HuH-7 (cell line): ENCODE measurements around the gene PIP5K1B.

Experiments
- DNase-seq: peaks from one replicate; pipeline ENCODE4 v3.0.0; 2011; ENCODE audit warnings: low spot score

The PIP5K1B gene

DNA sequence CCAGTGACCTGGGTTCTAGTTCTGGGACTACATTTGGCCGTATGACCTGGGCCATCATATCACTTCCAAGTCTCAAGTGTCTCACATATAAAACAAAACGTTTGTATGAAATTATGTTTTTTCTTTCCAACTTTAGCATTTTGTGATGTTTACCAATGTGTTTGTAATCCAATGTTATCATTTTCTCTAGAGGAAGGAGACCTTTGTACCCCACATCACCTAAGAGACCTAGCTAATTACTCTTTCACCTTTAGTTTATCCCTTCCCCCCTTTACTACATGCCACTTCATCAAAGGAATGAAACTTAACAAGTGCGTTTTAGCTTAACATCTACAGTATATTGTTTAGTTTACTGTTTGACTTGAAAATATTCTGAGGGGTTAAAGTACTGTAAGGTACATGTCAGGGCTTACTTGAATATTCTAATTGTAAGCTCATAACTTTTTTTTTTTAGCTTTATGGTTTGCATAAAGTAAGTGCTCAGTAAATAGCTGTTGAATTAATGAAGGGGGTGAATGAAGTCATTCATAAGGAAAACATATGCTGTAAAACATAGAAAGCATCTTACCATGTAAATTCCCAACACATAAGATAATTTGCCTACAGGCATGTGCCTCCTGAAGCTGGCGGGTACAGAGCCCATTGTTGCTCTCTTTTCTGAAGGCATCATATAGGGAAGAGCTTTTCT, 2.9 kb downstream of the PIP5K1B start:
- no peak for DNase-seq

DNA sequence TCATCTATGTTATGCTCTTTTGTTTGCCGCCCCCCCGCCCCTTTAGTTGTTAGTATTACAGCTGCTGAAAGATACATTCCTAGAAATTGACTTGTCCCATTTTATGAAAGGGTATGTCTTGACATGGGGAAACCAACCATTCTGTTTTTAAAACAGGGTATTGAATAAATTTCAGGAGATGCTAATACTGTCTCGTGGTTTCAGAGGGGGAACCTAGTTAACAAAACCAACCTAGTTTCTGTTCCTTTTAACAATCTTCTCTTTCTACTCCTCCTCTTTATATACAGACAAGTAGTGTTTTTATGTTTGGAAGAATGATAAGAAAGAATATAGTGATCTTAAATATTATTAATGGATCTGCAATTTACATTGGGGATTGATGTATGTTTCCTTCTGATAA, 3.5 kb downstream of the PIP5K1B start:
- DNase-seq, result no peak

DNA sequence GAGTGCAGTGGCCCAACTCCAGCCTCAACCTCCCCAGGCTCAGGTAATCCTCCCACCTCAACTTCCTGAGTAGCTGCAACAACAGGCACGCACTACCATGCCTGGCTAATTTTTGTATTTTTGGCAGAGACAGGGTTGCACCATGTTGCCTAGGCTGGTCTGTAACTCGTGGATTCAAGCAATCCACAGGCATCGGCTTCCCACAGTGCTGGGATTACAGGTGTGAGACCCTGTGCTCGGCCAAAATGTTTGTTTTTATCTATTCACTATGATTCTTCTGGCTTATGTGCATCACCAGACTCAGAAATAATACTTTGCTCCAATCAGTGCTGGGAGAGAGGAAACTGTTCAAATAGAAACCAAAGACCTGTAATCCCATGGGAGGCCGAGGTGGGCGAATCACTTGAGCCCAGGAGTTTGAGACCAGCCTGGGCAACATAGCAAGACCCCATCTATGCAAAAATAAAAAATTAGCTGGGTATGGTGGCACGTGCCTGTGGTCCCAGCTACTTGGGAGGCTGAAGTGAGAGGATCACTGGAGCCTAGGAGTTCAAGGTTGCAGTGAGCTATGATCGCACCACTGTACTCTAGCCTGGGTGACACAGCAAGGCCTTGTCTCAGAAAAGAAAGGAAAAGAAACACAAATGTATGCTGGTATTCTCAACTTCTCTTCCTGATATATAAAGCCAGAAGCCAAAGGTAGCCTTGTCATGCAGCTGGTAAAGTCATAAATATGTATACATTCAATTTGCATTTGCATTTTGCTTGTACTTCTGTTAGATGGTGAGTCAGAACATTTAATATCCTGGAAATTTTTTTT, 4.5 kb downstream of the PIP5K1B start:
- DNase-seq, result no peak

DNA sequence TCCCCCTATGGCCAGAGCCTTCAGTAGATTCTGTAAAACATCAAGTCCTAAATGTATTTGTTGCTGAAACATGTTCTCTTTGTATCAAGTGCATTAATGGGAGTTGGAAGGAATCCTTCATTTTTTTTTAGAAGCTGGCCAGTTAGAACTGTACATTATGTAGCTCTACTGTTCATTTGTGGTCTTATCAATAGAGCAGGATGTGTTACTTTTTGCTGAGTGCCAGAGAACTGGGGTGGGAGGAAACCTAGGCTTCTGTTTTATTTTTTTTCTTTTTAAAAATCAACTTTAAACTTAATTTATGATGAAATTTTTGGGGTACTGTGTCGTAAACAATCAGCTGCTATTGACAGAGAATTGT, 5.1 kb downstream of the PIP5K1B start:
- DNase-seq, result no peak

DNA sequence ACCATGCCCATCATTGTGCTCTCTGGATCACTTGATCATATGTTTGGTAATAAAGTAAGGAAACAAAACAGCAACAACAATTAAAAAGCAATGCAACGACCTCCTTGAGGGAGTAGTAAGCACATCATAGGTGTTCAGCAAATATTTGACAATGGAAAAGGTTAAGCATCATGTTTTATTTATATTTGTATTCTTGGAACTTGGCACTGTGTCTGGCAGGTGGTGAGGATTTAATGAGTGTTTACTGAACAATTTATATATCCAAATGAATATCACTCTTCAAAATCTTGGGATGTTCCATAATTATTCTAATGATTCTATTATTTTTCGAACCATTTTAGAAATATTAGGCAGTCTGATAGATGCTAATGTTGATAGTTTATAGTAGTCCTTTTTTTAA, 6.2 kb downstream of the PIP5K1B start:
- no peak for DNase-seq

DNA sequence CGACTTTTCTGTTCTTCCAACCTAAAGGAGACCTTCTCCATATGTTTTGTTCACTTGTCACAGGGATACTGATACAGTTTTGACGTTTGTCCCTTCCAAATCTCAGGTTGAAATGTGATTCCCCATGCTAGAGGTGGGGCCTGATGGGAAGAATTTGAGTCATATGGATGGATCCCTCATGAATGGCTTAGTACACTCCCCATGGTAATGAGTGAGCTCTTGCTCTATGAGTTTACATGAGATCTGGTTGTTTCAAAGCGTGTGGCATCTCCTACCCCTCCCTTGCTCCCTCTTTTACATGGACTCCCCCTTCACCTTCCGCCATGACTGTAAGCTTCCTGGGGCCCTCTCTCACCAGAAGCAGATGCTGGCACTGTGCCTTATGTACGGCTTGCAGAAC, 6.9 kb downstream of the PIP5K1B start:
- no peak for DNase-seq

DNA sequence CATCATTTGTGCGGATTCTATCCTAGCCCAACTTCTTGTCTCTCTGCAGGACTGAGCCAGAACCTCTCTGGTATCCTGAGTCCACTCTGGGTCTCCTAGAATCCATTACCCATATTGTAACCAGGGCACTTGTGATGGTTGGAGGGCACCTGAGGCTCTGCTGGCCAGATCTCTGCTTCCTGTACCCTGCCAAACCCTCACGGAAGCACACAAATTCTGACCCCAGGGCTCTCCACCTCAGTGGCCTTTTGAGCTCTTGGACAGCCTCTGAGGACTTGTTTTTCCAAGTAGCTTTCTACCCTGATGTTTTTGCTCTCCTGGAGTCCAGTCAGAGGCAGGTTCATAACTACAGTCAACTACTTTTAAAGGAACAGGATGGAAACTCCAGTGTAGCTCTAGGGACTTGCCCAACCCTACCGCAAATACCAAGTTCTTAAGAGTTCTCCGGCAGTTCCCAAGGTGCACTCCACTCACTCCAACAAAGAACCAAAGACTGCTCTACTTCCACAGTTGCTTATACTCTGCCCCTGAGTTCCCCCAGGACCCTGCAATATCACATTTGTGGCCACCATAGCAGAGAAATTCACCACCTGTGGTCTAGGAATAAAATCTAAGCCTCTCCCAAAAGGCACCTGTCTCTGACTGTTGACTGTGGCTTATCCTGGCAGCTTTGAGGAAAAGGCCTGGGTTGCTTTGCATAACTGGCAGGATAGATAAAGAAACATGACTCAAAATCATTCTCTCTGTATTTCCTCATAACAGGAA, 9.6 kb downstream of the PIP5K1B start:
- no peak for DNase-seq

DNA sequence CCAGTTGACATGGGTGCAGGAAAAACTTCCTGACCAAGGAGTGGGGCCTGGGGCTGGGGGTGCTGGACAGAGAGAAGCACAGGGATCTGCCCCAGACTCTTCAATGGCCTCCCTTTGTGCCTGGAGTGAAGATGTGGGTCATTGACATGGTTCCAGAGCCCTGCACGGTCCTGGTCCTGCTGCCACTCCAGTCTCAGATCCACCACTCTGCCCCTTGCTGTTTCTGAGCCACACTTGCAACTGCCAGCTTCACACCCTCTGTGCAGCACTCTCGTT, 10.1 kb downstream of the PIP5K1B start:
- no peak for DNase-seq

DNA sequence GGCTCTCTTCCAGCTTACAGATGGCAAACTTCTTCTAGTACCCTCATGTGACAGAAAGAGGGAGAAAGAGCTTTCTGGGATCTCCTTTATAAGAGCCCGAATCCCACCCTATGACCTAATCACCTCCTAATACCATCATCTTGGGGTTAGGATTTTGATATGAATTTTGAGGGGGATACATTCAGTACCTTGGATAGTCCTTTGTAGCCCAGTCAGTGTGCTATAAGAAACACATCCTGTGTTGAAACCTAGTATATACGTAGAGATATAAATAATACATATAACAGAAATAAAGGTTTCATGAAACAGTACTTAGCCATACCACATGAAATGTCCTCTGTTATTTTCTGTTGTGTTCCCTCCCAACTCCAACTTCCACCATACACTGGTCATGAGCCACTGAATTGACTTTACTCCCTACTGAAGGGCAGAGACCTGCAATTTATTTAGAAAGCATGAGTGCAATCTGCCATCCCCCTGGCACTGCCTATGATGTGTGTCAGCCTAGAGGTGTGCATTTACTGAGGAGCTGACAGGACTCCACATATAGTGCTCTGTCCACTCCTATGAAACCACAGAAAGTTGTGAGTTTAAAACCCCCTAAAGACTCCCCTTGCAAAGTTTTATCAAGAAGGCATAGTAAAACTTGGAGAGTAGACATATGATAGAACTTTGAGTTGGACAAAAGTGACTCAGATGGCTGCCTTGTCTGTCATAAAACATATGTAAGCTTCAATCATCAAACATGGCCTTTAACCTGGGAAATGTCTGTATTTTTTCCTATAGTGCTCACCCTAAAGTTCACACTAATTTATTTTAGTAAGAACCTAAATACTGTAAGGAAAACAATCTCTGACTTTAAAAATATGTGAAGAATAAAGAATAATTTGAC, 12.8 kb downstream of the PIP5K1B start:
- no peak for DNase-seq

DNA sequence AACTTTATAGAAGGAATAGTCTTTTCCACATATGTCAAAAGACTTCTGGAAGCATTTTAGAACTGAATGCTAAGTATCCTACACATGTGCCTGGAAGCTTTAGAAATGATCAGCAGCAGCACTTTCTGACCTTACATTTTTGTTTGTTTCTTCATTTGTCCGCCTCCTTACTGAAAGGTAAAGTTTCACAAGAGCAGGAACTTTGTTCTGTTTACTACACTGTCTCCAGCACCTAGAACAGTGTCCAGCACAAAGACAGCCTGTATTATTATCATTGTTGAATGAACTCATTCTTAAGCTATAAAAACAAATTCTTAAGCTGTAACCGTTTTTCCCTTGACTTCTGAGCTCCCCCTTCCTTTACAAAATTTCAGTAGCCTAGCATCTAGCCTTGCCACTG, 14.8 kb downstream of the PIP5K1B start:
- no peak for DNase-seq

DNA sequence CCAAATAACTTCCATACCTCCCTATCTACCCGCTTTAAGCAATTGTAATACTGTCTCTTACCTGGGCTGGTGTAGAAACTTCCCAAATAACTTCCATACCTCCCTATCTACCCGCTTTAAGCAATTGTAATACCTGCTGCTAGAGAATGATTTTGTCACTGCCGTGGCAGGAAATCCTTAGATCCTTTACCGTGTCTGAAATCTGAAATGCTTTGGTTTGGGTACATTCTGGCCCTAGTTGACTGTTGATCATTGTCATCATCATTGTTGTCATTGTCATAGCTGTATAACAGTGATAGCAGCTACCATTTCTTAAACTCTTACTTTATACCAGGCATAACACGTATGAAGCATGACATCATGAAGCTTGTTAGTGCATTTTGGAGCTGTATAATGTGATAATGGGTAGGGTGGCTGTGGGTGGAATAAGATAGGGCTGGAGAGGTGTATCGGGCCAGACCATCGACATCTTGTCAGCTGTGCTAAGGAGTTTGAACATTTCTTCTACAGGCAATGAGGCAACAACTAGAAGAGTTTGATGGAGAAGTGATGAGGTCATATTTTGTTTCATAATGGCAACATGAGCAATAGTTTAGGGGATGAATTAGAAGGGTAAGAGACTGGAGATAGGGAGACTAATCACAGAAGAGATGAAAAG, 15.7 kb downstream of the PIP5K1B start:
- no peak for DNase-seq

DNA sequence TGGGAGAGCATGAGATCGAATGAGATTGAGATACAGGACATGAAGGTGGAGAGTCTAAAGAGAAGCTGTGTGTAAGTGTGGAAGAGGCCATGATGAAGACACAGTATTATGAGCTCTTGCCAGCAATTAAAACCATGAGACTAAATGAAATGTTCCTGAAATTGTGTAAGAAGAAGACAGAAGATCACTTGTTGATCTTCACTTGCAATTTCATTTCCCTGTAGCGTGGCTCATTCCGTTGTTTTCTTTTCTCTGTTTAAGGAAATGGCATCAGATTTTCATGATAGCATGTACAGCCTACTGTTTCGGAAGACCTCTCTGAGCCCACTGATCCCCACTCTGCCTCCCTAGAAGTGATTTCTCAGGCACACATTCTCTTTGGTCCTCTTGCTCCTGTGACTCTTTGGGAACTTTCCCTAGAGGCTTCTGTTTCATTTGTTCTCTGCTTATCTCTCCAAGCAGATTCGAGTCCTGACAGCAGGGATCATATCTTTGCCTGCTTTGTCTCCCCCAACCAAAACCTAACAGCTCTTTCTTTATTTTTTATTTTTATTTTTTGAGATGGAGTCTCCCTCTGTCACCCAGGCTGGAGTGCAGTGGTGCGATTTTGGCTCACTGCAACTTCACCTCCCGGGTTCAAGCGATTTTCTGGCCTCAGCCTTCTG, 16.8 kb downstream of the PIP5K1B start:
- DNase-seq, result no peak

DNA sequence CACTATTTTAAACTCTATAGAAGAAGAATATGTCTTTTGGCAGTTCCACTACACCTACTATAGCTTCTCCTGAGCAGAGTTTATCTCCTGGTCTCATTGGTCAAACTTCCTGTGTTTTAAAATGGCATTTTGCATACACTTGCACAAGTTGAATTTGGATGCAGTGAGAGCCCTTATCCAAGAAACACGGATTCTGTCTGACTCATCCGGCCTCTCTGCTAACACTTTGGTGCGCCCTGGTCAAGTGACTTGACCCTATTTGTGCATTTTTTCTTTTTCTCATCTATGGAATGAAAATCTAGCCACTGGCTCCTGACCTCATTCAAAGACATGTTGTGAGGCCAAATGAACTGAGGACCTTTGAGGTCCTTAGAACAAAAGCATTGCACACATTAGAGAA, 20.0 kb downstream of the PIP5K1B start:
- DNase-seq, result no peak

DNA sequence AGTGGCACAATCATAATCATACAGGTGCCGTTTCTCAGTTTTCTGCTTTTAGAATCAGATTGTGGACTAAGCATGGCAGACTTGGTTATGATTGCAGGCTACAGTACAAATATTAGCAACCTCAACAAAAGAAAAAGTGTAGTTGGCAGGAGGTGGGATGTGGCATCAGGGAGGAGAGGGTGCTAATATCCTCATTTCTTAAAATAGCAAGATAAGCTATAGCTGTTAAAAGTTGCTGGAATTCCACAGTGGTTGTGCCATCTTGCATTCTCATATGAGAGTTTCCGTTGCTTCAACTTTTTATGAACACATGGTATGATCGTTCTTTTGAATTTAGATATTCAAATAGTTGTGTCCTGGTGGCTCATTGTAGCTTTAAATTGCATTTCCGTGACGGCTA, 21.4 kb downstream of the PIP5K1B start:
- no peak for DNase-seq

DNA sequence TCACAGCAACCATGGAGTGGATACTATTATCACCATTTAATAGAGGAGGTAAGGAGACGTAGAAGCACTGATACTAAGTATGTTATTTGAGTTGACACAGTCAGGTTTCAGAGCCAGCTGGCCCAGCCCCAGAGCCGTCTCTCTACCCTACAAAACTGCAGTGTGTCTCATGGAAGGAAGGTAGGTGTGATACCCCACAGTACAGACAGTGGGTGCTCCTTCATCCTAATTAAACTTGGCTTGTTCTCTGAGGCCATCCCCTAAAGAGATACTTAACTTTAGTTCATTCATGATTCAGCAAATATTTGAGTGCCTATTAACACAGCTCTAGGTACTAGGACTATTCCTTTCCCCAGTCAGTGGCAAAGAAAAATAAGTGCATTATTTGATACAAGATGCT, 22.6 kb downstream of the PIP5K1B start:
- DNase-seq, result no peak

DNA sequence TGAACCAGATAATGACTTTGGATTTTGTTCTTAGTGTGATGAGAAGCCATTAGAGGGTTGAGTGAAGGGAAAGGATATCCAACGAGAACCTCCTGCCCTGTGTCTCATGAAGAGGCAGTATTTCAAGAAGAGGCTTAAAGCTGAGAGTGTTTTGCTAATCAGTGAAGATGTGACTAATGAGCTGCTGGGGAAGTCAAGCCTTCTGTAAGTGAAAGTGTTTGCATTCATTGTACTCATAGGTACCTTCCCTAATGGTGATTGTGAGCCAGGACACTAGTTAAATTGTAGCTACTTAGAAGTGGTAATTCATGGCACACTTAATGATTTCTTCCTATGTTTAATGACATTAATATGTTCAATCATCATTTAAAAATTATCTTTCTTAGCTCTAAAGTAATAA, 23.7 kb downstream of the PIP5K1B start:
- no peak for DNase-seq

DNA sequence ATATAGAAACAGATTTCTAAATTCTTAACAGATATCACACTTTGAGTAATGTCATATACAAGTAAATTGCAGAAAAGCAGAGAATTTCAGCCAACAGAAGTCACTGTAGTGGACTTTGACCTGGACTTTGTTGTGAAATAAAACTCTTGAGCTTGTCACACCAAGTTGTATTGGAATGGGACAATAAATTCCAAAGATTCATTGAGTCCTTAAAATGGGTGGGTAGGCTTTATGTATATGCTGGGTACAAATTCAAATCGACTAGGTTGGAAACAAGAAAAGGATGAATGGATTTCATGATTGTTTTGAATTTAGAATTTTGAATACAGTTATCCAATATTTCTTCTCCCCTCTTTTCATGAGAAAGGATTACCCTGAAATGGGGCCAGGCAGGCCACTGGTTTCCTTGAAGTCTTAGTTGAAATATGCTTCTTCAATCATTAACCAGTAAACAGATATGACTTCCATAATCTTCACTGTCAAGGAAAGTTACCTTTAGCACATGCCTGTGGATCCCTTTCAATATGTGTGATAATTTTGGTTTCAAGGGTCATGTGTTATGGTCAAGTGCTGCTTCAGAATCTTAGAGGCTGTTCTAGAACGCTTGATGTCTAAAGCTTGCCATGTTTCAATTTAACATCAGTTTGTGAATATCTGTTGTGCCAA, 25.7 kb downstream of the PIP5K1B start:
- DNase-seq, result no peak

DNA sequence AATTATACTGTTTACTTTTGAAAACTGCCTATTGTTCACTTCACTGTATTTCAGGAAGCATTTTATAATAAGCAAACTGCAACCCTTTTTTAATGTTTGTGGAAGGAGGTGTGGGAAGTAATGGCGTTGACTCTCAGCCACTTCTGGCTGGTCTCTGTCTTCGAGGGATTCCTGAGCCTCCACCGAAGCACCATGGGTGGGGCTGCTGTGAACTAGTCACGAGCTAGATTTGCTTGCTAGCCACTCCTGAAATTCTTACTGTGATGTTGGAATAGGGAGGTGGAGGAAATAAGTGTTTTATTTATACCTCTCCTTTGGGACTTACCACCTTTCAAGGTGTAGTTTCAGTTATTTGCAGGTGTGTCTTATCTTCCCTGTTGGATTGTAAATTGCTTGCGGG, 26.8 kb downstream of the PIP5K1B start:
- DNase-seq, result no peak

DNA sequence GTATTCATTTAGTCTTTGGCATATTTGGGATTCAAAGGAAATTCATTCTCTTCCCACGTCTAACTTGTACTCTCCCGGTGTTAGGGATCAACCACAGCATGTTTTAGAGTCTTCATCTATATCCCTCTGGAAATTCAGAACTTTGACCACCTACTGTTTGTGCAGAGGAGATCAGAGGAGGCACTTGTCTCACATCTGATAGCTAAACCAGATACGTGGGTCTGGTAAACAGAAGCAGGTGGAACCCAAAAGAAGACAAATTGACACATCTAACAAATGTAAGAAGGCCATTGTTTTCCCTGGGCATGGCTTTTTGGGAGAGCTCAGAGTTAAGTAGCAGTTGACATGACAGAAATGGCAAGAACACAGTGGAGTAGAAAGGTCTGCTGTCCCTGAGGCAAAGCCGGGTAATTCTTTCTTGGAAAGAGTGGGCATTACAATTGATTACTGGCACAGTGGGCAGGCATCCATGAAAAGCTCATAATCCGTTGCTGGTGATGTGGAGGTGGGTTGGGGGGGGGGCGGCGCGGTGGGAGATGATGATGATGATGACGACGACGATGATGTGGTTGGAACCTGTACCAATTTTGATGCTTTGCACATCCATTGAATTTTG, 27.5 kb downstream of the PIP5K1B start:
- no peak for DNase-seq

DNA sequence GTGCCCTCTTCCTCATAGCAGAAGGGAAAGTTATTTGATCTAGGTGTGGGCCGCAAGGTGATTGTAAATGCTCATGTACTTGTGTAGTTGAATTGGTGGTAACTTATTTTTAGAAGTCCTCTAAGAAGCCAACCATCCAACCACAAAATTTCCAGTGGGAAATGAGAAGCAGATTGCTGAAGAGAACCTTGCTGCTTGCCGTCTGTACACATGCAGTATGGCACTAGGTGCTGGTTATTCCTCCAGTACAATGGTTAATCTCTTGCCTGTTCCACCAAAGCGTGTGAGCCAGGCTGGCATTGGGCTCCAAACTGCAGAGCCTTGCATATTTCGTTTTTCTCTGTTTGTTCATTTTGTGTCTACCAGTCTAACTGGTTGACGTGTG, 28.0 kb downstream of the PIP5K1B start:
- DNase-seq, result no peak
